ENCODE measurements around the gene C4A. TPM values are rescaled to one million over a fixed set of nuclear protein-coding genes. Genes with fewer than 3 reads are reported as not detected.

C4A gene
- total RNA-seq: 45.9 TPM

DNA sequence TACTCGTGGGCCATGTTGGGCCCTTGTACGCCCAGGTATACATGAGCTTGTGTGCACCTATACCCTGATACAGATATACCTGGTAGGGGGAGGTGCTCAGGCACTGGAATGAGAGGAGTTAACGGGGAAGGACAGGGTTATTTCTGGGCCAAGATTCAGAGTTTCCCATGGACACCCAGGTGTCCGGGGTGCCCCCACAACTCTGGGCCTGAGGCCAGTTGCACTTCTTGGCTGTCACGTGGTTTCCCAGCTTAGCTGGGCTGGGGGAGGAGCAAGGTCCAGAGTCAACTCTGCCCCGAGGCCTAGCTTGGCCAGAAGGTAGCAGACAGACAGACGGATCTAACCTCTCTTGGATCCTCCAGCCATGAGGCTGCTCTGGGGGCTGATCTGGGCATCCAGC lies at the start of gene C4A:
C4A (plus strand) TSS at position 314 of the 400 bp plus-strand sequence; CDS start at position 365, 51 bp downstream.

DNA sequence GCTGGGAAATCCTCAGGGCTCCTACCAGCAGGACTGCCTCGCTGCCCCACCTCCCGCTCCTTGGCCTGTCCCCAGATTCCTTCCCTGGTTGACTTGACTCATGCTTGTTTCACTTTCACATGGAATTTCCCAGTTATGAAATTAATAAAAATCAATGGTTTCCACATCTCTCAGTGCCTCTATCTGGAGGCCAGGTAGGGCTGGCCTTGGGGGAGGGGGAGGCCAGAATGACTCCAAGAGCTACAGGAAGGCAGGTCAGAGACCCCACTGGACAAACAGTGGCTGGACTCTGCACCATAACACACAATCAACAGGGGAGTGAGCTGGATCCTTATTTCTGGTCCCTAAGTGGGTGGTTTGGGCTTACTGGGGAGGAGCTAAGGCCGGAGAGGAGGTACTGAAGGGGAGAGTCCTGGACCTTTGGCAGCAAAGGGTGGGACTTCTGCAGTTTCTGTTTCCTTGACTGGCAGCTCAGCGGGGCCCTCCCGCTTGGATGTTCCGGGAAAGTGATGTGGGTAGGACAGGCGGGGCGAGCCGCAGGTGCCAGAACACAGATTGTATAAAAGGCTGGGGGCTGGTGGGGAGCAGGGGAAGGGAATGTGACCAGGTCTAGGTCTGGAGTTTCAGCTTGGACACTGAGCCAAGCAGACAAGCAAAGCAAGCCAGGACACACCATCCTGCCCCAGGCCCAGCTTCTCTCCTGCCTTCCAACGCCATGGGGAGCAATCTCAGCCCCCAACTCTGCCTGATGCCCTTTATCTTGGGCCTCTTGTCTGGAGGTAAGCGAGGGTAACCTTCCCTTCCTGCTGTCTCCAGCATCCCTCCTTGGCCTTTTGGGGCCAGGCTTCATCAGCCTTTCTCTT lies 36.1 kb upstream of the C4A start, which contains the start of gene CFB:
CFB (plus strand) TSS at position 589 of the 863 bp plus-strand sequence; CDS start at position 716, 127 bp downstream.

DNA sequence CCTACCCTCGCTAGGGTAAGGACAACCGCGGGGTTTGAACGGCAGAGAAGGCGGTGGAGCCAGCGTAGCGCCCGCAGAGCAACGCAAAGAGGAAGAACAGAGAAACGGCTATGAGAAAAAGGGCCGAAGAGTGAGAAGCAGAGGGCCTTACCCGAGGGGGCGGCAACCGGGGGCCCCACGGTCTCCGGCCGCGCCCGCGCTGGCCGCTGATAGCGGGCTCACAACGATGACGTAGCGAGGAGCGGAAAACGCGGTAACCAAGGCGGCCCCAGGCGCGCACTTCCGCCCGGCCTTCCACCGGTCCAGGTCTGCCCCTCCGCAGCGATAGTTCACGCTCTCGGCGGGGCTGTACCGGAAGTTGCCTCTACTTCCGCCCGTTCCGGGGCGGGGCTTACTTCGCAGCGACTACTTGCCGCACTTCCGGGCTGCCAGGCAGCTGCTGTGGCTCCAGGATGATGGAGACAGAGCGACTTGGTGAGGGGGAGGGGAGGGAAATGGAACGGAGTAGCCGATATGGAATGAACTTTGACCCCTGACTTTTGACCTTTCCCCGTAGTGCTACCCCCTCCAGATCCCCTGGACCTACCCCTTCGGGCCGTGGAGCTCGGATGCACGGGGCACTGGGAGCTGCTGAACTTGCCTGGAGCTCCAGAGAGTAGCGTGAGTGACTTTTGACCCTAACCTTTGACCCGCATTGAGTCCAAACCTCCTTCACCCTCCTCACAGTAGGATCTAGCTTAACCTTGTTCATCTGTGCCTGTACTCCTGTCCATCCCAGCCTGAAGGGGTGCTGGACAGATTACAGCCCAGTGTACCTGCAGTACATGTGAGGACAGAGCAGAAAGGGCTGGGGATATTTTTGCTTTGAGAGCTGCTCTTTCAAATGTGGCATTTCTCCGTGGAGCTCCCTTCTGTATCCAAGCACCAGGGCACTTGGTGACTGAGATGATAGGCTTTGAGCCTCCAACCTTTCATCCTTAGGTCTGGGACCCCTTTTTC lies 22.8 kb upstream of the C4A start, which contains the start of the genes NELFE and SKIC2:
NELFE (minus strand) TSS at position 231 of the 999 bp plus-strand sequence. CDS start 525 bp downstream, outside the sequence.
SKIC2 (plus strand) TSS at position 435 of the 999 bp plus-strand sequence; CDS start at position 453, 18 bp downstream.

DNA sequence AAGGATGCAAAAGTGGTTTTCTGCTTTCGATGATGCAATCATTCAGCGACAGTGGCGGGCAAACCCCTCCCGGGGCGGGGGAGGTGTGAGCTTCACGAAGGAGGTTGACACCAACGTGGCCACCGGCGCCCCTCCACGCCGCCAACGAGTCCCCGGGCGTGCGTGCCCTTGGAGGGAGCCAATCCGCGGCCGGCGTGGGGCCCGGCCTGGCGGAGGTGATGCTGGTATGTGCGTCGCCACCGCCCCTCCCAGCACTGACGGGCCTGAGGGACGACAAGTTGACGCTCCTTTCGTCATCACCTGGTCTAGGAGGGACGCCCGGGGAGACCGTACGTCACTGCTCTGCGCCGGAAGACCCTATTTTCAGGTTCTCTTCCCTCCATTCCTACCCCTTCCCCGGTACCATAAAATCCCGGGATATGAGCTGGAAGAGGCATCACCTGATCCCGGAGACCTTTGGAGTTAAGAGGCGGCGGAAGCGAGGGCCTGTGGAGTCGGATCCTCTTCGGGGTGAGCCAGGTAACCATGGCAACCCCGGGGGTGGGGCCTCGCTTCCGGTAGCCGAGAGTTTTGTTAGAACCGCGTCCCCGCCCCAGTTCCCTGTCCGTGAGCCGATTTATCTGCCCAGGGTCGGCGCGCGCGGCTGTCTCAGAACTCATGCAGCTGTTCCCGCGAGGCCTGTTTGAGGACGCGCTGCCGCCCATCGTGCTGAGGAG lies 9.7 kb upstream of the C4A start, which contains the start of gene DXO:
DXO (minus strand) TSS at position 146 of the 716 bp plus-strand sequence. CDS start 463 bp downstream, outside the sequence.

DNA sequence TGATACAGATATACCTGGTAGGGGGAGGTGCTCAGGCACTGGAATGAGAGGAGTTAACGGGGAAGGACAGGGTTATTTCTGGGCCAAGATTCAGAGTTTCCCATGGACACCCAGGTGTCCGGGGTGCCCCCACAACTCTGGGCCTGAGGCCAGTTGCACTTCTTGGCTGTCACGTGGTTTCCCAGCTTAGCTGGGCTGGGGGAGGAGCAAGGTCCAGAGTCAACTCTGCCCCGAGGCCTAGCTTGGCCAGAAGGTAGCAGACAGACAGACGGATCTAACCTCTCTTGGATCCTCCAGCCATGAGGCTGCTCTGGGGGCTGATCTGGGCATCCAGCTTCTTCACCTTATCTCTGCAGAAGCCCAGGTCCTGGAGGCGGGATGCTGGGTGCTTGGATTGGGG lies 32.7 kb downstream of the C4A start, which contains the start of gene C4B:
C4B (plus strand) TSS at position 249 of the 400 bp plus-strand sequence; CDS start at position 300, 51 bp downstream.

DNA sequence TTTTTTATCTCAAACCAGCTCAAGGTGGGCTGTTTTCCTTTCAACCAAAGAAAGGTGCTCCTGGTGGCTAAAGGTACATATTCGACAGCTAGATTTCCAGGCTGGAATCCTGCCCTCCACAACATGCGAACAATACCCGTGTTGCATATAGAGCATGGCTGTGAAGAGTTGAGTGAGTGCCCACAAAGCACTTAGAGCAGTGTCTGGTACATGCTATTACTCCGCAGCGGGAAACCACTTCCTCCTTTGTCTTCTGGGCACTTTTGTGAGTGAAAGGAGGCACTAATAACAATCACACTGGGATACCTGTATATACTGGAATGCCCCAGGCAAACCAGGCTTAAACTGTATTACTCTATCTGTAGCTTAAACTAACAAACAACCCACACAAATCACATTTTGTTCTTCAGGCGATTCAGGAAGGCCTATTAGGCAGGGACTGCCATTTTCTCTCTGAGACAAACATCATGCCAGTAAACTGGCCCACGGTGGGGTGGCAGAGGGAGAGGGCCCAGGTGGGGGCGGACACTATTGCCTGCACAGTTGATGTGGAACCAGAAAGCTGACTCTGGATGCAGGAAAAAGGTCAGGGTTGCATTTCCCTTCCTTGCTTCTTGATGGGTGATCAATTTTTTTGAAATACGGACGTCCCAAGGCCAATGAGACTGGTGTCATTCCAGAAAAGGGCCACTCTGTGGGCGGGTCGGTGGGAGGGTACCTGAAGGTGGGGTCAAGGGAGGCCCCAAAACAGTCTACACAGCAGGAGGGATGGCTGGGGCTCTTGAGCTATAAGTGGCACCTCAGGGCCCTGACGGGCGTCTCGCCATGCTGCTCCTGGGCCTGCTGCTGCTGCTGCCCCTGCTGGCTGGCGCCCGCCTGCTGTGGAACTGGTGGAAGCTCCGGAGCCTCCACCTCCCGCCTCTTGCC lies 56.0 kb downstream of the C4A start, which contains the start of gene CYP21A2:
CYP21A2 (plus strand) TSS at position 818 of the 927 bp plus-strand sequence; CDS start at position 826, 8 bp downstream.

Small RNA genes within 50 kb of the gene (small RNA-seq; reads per million reads assigned to genes)
- not detected for gene AL645922.1

Other genes with a start within 250 kb of the C4A start
- gene CLIC1, start 245.5 kb upstream of the C4A start, total RNA-seq: 44.1 TPM
- 8.8 TPM for gene MSH5, start 242.1 kb upstream of the C4A start, total RNA-seq
- gene SAPCD1, start 219.4 kb upstream of the C4A start, total RNA-seq: 2.1 TPM
- 0.69 TPM for gene VWA7, start 204.7 kb upstream of the C4A start, total RNA-seq
- 36.0 TPM for gene VARS1, start 186.3 kb upstream of the C4A start, total RNA-seq
- gene LSM2, start 175.1 kb upstream of the C4A start, total RNA-seq: 23.3 TPM
- 8.1 TPM for gene HSPA1L, start 166.8 kb upstream of the C4A start, total RNA-seq
- 190 TPM for gene HSPA1A, start 166.5 kb upstream of the C4A start, total RNA-seq
- 176 TPM for gene HSPA1B, start 154.3 kb upstream of the C4A start, total RNA-seq
- gene NEU1, start 119.2 kb upstream of the C4A start, total RNA-seq: 18.2 TPM
- not detected for gene SLC44A4, start 103.1 kb upstream of the C4A start, total RNA-seq
- 78.0 TPM for gene EHMT2, start 84.4 kb upstream of the C4A start, total RNA-seq
- gene ZBTB12, start 80.0 kb upstream of the C4A start, total RNA-seq: 19.4 TPM
- gene C2, start 54.3 kb upstream of the C4A start, total RNA-seq: 5.3 TPM
- gene CFB, start 36.0 kb upstream of the C4A start, total RNA-seq: 3.2 TPM
- 47.5 TPM for gene NELFE, start 23.1 kb upstream of the C4A start, total RNA-seq
- 33.0 TPM for gene SKIC2, start 22.9 kb upstream of the C4A start, total RNA-seq
- 8.5 TPM for gene DXO, start 9.9 kb upstream of the C4A start, total RNA-seq
- 47.7 TPM for gene C4B, start 32.7 kb downstream of the C4A start, total RNA-seq
- gene CYP21A2, start 56.4 kb downstream of the C4A start, total RNA-seq: 0.23 TPM
- gene TNXB, start 127.3 kb downstream of the C4A start, total RNA-seq: 6.0 TPM
- gene ATF6B, start 146.2 kb downstream of the C4A start, total RNA-seq: 19.8 TPM
- gene FKBPL, start 148.2 kb downstream of the C4A start, total RNA-seq: 5.8 TPM
- 0.69 TPM for gene PRRT1, start 169.9 kb downstream of the C4A start, total RNA-seq
- 15.0 TPM for gene PPT2, start 172.1 kb downstream of the C4A start, total RNA-seq
- 7.8 TPM for gene EGFL8, start 182.5 kb downstream of the C4A start, total RNA-seq
- gene AGPAT1, start 194.0 kb downstream of the C4A start, total RNA-seq: 28.1 TPM
- gene RNF5, start 196.3 kb downstream of the C4A start, total RNA-seq: 62.1 TPM
- gene AGER, start 202.2 kb downstream of the C4A start, total RNA-seq: 0.92 TPM
- 29.5 TPM for gene PBX2, start 208.1 kb downstream of the C4A start, total RNA-seq
- gene GPSM3, start 210.6 kb downstream of the C4A start, total RNA-seq: 1.4 TPM
- gene NOTCH4, start 242.0 kb downstream of the C4A start, total RNA-seq: 8.8 TPM